Retinal pigment epithelial cell (primary cell): ENCODE measurements around the gene APOBEC2.
A peak's percentile ranks its signal among the peaks of the same experiment; 100 is the strongest.

Experiments used
- DNase-seq: peaks from one replicate; pipeline ENCODE4 v3.0.0-alpha.2; 2010; ENCODE audit warnings: low read depth
- H3K4me3 ChIP-seq: 2 replicates; pipeline ENCODE4 v1.5.1; 2011; ENCODE audit warnings: mild to moderate bottlenecking, low read length, control low read depth, moderate library complexity
- CTCF ChIP-seq: conservative IDR thresholded peaks from 2 replicates; pipeline ENCODE4 v1.5.1; 2011; ENCODE audit warnings: low read depth, low read length, control low read depth, inconsistent platforms

APOBEC2 gene

GRCh38 chr6:41066867-41067304 is 13.9 kb downstream of the APOBEC2 start:
- no peak overlapping the region for H3K4me3 ChIP-seq
- peak; percentile 37 for DNase-seq
- TF ChIP-seq CTCF, result peak; percentile 85

GRCh38 chr6:41071501-41071922 is 18.5 kb downstream of the APOBEC2 start:
- no peak for TF ChIP-seq CTCF
- peak overlapping the region; percentile 86 for H3K4me3 ChIP-seq
- DNase-seq, result no peak

DNA sequence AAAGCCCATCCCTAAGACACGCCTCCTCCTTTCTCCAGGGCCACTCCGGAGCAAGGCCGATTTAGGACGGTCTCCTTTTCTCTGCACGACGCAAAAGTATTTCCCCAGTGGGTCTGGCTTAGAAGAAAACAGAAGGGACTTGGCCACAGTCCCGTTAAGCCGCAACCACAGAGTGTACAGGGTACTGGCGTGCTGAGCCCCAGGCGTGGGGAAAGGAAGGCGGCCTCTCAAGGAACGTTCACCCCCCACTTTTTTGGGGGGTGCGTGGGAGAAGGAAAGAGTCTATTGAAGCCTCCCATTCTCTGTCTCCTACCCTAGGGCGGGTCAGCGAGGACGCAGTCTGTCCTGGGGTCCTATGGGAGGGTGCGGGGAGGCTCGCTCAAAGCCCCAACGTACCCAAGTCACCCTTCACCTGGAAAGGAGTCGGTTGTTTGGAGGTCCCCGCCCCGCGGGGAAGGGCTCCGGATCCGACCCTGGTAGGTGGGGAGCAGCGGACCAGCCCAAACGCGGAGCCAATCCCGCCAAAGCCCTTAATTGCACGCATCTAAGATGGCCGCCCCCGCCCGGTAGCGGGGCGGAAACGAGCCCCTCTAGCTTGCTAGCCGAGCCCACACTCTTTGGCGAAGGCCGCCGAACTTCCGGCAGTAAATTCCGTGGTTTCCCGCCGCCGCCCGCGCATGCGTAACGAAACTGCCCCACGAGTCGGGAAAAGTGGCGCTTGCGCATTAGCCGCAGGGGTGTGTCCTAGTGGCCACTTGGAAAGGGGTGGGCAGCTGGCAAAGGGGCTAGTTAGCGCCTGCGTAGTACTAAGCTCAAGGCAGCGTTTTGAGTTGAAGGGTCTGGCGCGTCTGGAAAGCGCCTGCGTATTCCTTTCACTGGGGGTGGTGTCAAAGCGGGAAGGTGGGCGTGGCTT is 19.2 kb downstream of the APOBEC2 start, which contains the start of gene OARD1:
OARD1 (minus strand) TSS at position 434 of the 913 bp plus-strand sequence. CDS start 722 bp downstream, outside the sequence.
- DNase-seq, result peak; percentile 96
- peak within 1 kb of the TSS; percentile 86 for H3K4me3 ChIP-seq
- TF ChIP-seq CTCF, result no peak

DNA sequence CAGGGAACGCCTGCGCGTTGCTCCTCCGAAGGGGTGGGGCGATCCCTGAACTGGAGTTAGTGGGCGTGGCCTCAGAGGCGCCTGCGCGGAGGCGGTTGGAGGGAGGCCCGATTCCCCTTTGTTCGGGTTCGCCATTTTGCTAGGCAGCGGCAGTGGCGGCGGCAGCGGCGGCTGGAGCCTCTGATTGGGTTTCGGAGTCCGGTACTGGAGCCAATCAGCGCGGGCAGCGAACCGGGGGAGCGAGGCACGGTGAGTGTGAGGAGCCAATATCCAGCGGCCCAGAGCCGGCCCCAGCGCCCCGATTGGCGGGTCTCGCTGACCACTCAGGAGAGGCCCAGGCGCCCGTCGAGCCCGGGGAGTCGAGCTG is 19.8 kb downstream of the APOBEC2 start, which contains the start of gene NFYA:
NFYA (plus strand) TSS at position 139 of the 367 bp plus-strand sequence. CDS start 6,116 bp downstream, outside the sequence.
- TF ChIP-seq CTCF, result no peak
- DNase-seq, result peak; percentile 95
- peak within 1 kb of the TSS; percentile 86 for H3K4me3 ChIP-seq

DNA sequence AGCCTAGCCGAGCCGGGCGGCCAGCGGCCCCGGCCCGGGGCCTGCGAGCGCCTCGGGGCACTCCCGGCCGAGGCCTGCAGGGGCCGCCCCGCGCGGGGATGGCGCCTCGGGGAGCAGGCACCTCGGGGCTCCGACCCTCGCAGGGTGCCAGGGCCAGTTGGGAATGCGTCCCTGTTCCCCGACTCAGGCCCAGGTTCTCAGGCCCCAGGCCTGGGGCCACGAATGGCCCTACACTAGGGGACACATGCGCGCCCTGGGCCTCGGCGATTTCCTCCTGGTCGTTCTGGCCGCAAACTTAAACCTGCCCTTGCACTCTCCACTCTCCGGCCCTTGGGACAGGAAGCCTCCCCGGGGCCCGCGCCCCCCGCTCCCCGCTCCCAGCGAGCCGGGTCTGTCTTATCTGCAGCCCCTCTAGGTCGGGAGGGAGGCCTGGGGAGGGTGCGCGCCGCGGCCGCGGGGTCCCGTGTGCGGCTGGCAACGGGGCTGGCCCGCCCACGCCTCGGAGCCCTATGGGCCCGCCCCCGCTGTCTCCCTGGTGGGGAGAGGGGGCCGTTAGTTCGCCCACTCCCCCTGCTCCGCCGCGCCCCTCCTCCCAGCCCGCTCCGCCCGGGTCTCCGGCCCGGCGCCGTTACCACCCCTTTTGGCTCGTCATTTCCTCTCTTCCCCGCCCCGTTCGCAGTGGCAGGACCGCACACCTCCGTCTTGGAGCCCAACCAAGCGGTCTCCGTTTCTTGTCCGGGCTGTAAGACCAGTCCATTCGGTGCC is 20.4 kb downstream of the APOBEC2 start:
- DNase-seq, result peak; percentile 68
- TF ChIP-seq CTCF, result peak; percentile 21

DNA sequence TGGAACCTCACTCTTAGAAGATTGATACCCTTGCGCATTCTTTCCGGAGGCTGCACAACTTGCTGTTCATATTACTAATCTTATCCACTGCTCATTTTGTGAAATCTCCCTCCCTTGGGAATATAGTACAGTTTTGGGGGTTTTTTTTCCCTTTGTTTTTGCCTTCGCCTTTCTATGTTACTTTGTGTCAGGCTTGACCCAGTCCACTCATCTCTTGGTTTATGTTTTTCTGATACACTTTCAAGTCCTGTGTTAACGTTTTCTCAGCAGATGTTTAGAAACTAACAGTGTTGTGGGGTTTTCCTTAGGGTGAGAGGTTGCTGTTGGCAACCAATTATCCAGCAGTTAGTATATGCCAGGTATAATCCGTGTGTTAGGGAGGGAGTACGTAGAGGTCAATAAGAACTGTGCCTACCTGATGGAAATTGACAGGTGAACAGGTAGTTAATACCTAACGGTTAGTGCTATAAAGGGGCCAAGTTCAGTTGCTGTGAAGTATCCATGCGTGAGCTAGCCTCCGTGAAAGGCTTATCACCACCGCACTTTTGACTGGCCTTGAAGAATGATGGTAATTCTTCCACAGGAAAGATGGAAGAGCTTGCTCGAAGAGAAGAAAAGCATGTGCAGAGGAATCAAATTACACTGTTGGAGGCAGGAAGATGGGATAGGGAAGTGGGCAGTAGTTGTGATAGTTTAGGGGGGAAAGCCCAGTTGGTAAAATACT is 21.1 kb downstream of the APOBEC2 start:
- DNase-seq, result no peak
- H3K4me3 ChIP-seq, result peak overlapping the region; percentile 86
- TF ChIP-seq CTCF, result no peak

More for the DNA sequence above, 20.4 kb downstream of the APOBEC2 start:
- H3K4me3 ChIP-seq, result peak overlapping the region; percentile 86
